Glutamatergic neuron (in vitro differentiated cells): ENCODE results near the gene SLC6A20. TPM values are rescaled to one million over a fixed set of nuclear protein-coding genes. Genes with fewer than 3 reads are reported as not detected.

Experiments used
- DNase-seq: peaks from one replicate; pipeline ENCODE4 v3.0.0; 2022
- H3K27ac Mint-ChIP-seq: one replicate; pipeline ENCODE4 v1.8.0; 2020; ENCODE audit warnings: mild to moderate bottlenecking, mixed read lengths, inconsistent platforms; ENCODE audit not compliant: unreplicated experiment
- H3K27me3 Mint-ChIP-seq: one replicate; pipeline ENCODE4 v1.8.0; 2020; ENCODE audit warnings: mild to moderate bottlenecking, moderate library complexity, mixed read lengths, inconsistent platforms; ENCODE audit not compliant: unreplicated experiment
- H3K36me3 Mint-ChIP-seq: one replicate; pipeline ENCODE4 v1.8.0; 2020; ENCODE audit warnings: mild to moderate bottlenecking, mixed read lengths, inconsistent platforms; ENCODE audit not compliant: unreplicated experiment
- H3K4me1 Mint-ChIP-seq: one replicate; pipeline ENCODE4 v1.8.0; 2020; ENCODE audit warnings: mild to moderate bottlenecking, low read depth, mixed read lengths, inconsistent platforms; ENCODE audit not compliant: unreplicated experiment
- H3K4me3 Mint-ChIP-seq: one replicate; pipeline ENCODE4 v1.8.0; 2020; ENCODE audit warnings: mild to moderate bottlenecking, mixed read lengths, inconsistent platforms; ENCODE audit not compliant: unreplicated experiment
- H3K9me3 Mint-ChIP-seq: one replicate; pipeline ENCODE4 v1.8.0; 2020; ENCODE audit warnings: mild to moderate bottlenecking, moderate library complexity, mixed read lengths, inconsistent platforms; ENCODE audit not compliant: unreplicated experiment
- CTCF ChIP-seq: fragments of 200-600 bp; sonication (generic); IDR thresholded peaks from one replicate; pipeline ENCODE4 v1.5.0; 2021; ENCODE audit not compliant: partially characterized antibody, unreplicated experiment
- total RNA-seq: library from RNA; stranded (reverse); fragmentation: NEBNext Ultra II Directional; extraction: Animal tissue kit (Norgen Biotek cat#: 25700); gene quantifications from one replicate; pipeline ENCODE4 v1.2.1, GENCODE V29; 2021; ENCODE audit not compliant: unreplicated experiment

SLC6A20 gene
- total RNA-seq, 1 donor from 2014 or later, result not detected

DNA sequence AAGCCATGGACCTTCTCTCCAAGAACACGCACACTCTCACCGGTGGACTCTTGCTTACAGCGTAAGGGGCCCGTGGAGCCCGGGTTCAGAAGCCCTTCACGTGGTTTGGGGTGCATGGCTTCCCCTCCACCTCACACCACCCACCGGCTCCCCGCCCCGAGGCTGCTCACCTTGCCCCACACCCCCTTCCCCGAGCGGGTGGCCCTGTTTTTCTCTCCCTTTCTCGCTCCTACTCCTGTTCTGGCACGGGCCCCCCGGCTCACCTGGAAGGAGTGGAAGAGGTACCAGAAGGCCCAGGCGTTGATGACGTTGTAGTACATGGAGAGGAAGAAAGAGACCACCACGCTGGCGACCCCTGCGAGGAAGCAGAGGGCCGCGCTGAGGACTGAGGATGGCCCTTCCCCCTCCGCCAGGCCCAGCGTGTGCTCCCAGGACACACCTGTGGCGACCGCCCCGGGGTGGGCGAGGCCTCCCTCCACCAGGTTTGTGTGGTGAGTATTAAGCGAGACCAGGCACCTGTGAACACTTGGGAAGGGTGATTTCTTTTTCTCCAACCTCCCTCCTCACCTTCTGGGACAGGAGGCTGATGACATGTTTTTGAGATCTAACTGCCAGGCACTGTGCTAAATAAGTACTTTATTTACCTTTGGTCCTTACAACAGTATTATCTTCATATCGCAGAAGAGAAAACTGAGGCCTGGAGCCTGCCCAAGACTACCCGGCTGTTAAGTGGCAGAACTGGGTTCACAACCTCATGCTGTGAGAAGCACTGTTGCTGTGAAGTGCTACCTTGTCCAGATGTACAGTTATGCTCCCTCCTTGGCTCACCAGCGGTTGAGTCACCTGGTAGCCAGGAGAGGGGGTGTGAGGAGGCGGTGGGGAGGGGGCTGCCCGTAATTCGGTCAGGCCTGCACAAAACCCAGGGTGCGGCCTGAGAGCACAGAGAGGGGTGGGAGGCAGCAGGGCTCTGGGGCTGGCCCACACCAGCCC, 16.3 kb downstream of the SLC6A20 start:
- peaks cover 3% of the 10 kb centered on the region for H3K27me3 Mint-ChIP-seq
- no peaks in the 10 kb centered on the region for H3K36me3 Mint-ChIP-seq
- no peak for TF ChIP-seq CTCF
- H3K27ac Mint-ChIP-seq, result no peak overlapping the region
- DNase-seq, result no peak
- peaks cover 3% of the 10 kb centered on the region for H3K9me3 Mint-ChIP-seq
- H3K4me1 Mint-ChIP-seq, result no peaks in the 10 kb centered on the region
- H3K4me3 Mint-ChIP-seq, result no peak overlapping the region

DNA sequence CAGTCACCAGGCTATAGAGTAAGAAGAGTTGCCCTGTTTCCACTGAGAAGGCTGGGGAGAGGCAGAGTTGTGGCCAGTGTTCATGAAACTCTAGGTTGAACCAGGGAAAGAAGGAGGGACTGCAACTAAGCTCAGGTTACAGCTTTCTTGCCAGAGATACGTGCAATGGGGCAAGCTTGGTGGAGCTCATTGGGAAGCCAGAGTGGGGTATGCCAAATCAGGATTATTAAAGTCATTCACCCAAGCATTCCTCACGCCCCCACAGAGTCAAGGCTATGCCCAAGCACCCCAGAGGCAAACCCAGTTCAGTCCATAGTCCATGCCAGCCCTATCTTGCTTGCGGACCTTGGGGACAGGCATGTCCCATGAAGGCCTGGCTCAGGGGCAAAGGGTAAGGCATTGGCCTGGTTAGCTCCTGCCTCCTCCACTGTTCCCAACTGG, 17.6 kb downstream of the SLC6A20 start:
- DNase-seq, result no peak
- Mint-ChIP-seq H3K27ac (no peak overlapping the region), H3K4me1 (no peaks in the 10 kb centered on the region), H3K4me3 (no peak overlapping the region), H3K9me3 (peaks cover 2% of the 10 kb centered on the region), H3K36me3 (no peaks in the 10 kb centered on the region), H3K27me3 (peaks cover 3% of the 10 kb centered on the region)
- TF ChIP-seq CTCF, result no peak

GRCh38 chr3:45777746-45778386, 18.5 kb downstream of the SLC6A20 start:
- Mint-ChIP-seq H3K27ac (no peak overlapping the region), H3K36me3 (no peaks in the 10 kb centered on the region), H3K9me3 (peaks cover 2% of the 10 kb centered on the region), H3K4me1 (no peaks in the 10 kb centered on the region), H3K4me3 (no peak overlapping the region), H3K27me3 (peaks cover 3% of the 10 kb centered on the region)
- TF ChIP-seq CTCF, result no peak
- no peak for DNase-seq

GRCh38 chr3:45777111-45777745, 19.1 kb downstream of the SLC6A20 start:
- Mint-ChIP-seq H3K27me3 (peaks cover 3% of the 10 kb centered on the region), H3K4me3 (no peak overlapping the region), H3K27ac (no peak overlapping the region), H3K4me1 (no peaks in the 10 kb centered on the region), H3K9me3 (peaks cover 2% of the 10 kb centered on the region), H3K36me3 (no peaks in the 10 kb centered on the region)
- no peak for DNase-seq
- no peak for TF ChIP-seq CTCF
